GM12801 (cell line): ENCODE measurements around the gene FAM120C.

Experiments used
- TF ChIP-seq, protein P1 (sequence below): IDR thresholded peaks from one replicate; pipeline ENCODE4 v1.5.1; 2011; ENCODE audit warnings: control low read depth; ENCODE audit not compliant: insufficient read length; ENCODE audit errors: extremely low read depth

The FAM120C gene

DNA sequence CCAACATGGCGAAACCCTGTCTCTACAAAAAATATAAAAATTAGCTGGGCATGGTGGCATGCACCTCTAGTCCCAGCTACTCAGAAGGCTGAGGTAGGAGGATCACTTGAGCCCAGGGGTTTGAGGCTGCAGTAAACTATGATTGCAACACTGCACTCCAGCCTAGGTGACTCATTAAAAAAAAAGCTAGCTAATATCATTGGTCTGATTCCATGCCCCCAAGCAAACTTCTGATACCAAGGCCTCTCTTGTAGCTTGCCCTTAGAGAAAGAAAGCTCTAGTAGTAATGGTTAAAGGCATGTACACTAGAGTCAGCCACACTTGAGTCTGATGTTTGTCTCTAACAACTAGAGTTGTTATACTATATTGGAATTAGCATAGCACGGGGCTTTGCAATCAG is 106.2 kb downstream of the FAM120C start:
- TF ChIP-seq, protein P1, sequence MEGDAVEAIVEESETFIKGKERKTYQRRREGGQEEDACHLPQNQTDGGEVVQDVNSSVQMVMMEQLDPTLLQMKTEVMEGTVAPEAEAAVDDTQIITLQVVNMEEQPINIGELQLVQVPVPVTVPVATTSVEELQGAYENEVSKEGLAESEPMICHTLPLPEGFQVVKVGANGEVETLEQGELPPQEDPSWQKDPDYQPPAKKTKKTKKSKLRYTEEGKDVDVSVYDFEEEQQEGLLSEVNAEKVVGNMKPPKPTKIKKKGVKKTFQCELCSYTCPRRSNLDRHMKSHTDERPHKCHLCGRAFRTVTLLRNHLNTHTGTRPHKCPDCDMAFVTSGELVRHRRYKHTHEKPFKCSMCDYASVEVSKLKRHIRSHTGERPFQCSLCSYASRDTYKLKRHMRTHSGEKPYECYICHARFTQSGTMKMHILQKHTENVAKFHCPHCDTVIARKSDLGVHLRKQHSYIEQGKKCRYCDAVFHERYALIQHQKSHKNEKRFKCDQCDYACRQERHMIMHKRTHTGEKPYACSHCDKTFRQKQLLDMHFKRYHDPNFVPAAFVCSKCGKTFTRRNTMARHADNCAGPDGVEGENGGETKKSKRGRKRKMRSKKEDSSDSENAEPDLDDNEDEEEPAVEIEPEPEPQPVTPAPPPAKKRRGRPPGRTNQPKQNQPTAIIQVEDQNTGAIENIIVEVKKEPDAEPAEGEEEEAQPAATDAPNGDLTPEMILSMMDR: no peak

GRCh38 chrX:54074826-54075225 is 108.2 kb downstream of the FAM120C start:
- TF ChIP-seq, protein P1: no peak

GRCh38 chrX:54067766-54068165 is 115.3 kb downstream of the FAM120C start:
- TF ChIP-seq, protein P1: no peak

DNA sequence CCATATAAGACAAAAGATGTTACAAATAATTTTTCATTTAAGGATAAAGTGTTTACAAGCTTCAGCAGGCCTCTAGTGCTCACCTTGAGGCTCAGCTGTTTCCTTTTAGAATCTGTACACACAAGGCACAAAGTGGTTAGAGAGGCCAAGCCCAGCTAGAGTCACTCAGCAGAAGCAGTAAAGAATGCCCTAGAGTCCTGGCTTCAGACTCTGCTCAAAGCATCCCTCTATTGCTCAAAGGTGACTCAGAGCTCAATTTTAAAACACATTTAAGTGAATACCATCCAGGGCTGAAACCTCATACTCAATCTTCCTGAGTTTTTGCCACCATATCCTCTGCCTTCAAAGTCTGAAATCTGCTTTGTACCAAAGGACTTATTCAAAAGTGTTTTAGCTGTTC is 116.2 kb downstream of the FAM120C start:
- TF ChIP-seq, protein P1: no peak

GRCh38 chrX:54064564-54064963 is 118.5 kb downstream of the FAM120C start:
- TF ChIP-seq, protein P1: no peak

DNA sequence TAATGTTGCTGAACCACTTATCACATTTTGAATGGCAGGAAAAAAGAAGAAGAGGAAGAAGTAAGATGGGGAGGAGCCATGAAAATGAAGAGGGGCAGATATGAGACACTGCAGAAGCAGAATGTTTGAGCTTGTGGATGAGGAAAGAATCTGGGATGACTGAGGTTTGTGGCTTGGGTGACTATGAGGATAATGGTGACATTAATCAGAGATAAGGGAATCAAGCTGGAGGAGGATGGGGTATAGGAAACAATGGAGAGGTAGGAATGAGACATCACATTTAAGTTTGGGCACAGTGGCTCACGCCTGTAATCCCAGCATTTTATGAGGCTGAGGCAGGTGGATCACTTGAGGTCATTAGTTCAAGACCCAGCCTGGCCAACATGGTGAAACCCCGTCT is 119.7 kb downstream of the FAM120C start:
- TF ChIP-seq, protein P1: no peak

DNA sequence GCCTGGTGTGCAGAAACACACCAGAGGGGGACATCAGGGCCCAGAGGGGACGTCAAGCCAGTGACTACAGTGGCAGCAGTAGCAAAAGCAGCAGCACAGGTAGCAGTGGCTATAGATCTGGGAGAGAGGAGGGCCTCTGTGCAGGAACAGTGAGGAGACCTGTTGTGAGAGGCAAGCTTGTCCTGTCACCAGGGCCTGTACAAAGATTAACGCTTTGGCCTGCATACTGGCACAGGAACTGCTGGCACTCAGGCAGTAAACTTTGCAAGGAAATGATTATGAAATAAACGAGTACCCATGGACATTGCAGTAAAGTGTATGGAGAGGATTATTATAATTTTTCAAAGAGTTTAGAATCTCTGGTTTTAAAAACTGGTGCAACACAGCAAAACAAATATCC is 133.3 kb downstream of the FAM120C start:
- TF ChIP-seq, protein P1: no peak

- TF ChIP-seq, protein P1: no peak
Measured at GRCh38 chrX:54048412-54048811, 134.6 kb downstream of the FAM120C start.
